K562 (cell line): ENCODE results near the gene NDUFV2. TPM values are rescaled to one million over a fixed set of nuclear protein-coding genes. Genes with fewer than 3 reads are reported as not detected.

Experiments
- ASH1L ChIP-seq: fragments of 450-650 bp; IDR thresholded peaks from 2 replicates; pipeline ENCODE4 v1.6.1; 2018; ENCODE audit warnings: borderline replicate concordance, mild to moderate bottlenecking, low read depth; ENCODE audit not compliant: partially characterized antibody
- CBFA2T2 ChIP-seq: fragments of 450-650 bp; conservative IDR thresholded peaks from 2 replicates; pipeline ENCODE4 v1.6.1; 2017; ENCODE audit warnings: mild to moderate bottlenecking
- CCNT2 ChIP-seq: IDR thresholded peaks from 2 replicates; pipeline ENCODE4 v1.6.1; 2011; ENCODE audit warnings: borderline replicate concordance, low read depth, mild to moderate bottlenecking, moderate library complexity, mixed read lengths, low read length; ENCODE audit not compliant: insufficient read length; ENCODE audit errors: extremely low read depth
- CHD1 ChIP-seq: fragments of 200-600 bp; sonication (generic); IDR thresholded peaks from one replicate; pipeline ENCODE4 v1.6.1; 2012; ENCODE audit warnings: mild to moderate bottlenecking, moderate library complexity, low read length, inconsistent platforms
- FOXK2 ChIP-seq, 2 experiments: fragments of 450-650 bp; IDR thresholded peaks in 1 of 2; conservative IDR thresholded peaks in 1 of 2; 2 replicates each; pipeline ENCODE4 v1.6.1; 2016; ENCODE audit warnings: low read depth in 2 of 2, mild to moderate bottlenecking in 1 of 2
- MIER1 ChIP-seq: fragments of 450-650 bp; IDR thresholded peaks from 2 replicates; pipeline ENCODE4 v1.6.1; 2016; ENCODE audit warnings: antibody characterized with exemption, mild to moderate bottlenecking, low read depth
- POLR2A ChIP-seq: fragments of 450-650 bp; conservative IDR thresholded peaks from 2 replicates; pipeline ENCODE4 v1.6.1; 2016
- SMARCA4 ChIP-seq: fragments of 450-650 bp; IDR thresholded peaks from 2 replicates; pipeline ENCODE4 v1.6.1; 2016
- SMC3 ChIP-seq: conservative IDR thresholded peaks from 2 replicates; pipeline ENCODE4 v1.6.1; 2011; ENCODE audit warnings: low read depth, low read length, improper control_type of control experiment; ENCODE audit not compliant: insufficient read depth
- SP2 ChIP-seq: IDR thresholded peaks from 2 replicates; pipeline ENCODE4 v1.6.1; 2011; ENCODE audit warnings: mild to moderate bottlenecking, low read depth, low read length, moderate library complexity; ENCODE audit not compliant: poor library complexity, severe bottlenecking; ENCODE audit errors: extremely low read depth
- TARDBP ChIP-seq: fragments of 450-650 bp; IDR thresholded peaks from 2 replicates; pipeline ENCODE4 v1.6.1; 2016
- TEAD1 ChIP-seq, 2 experiments: fragments of 450-650 bp in 1 of 2; sonication (generic) in 1 of 2; formaldehyde crosslinking; IDR thresholded peaks; 2 replicates each; pipeline versions ENCODE4 v1.4.0 to v1.8.0; 2020 to 2022; ENCODE audit warnings: mild to moderate bottlenecking in 2 of 2, missing genetic modification reagents in 1 of 2
- ZNF347 ChIP-seq: fragments of 450-650 bp; formaldehyde crosslinking; IDR thresholded peaks from 2 replicates; pipeline ENCODE4 v1.4.0; 2020; ENCODE audit warnings: low read depth, mild to moderate bottlenecking, moderate library complexity
- ZSCAN29 ChIP-seq: fragments of 450-650 bp; IDR thresholded peaks from 2 replicates; pipeline ENCODE4 v1.6.1; 2017
- polyA plus RNA-seq, 8 experiments: library from polyadenylated mRNA; depleted of rRNA in 4 of 8; stranded (reverse) in 5 of 8; unstranded in 3 of 8; fragments of >200 nt; fragmentation: Nextera tagmentation in 2 of 8; fragmentation: Illumina TruSeq in 1 of 8; extraction: Ambion mirVana in 2 of 8; extraction: Trizol in 1 of 8; gene quantifications; 2 replicates each; pipeline versions ENCODE4 v1.2.1 to v1.2.3, GENCODE V29; 2011 to 2014; ENCODE audit warnings: inconsistent platforms in 1 of 8, missing spikeins in 1 of 8
- total RNA-seq, 7 experiments: library from RNA; depleted of rRNA in 6 of 7; stranded (reverse); fragments of >200 nt in 6 of 7; fragmentation: Illumina TruSeq in 2 of 7; extraction: Trizol in 2 of 7; gene quantifications; 2 replicates each; pipeline versions ENCODE4 v1.2.1 to v1.2.3, GENCODE V29; 2011 to 2021; ENCODE audit warnings: low replicate concordance in 1 of 7
- TF ChIP-seq, protein P1 (sequence below), 2 experiments: fragments of 450-650 bp; IDR thresholded peaks; 2 replicates each; pipeline ENCODE4 v1.6.1; 2016
- TF ChIP-seq, protein P2 (sequence below): fragments of 450-650 bp; IDR thresholded peaks from 2 replicates; pipeline ENCODE4 v1.6.1; 2018; ENCODE audit not compliant: partially characterized antibody
- TF ChIP-seq, protein P3 (sequence below): fragments of 450-650 bp; IDR thresholded peaks from 2 replicates; pipeline ENCODE4 v1.6.1; 2018; ENCODE audit warnings: mild to moderate bottlenecking, low read depth; ENCODE audit not compliant: partially characterized antibody
- TF ChIP-seq, protein P4 (sequence below): fragments of 250-450 bp; sonication (Bioruptor Pico); IDR thresholded peaks from 2 replicates; pipeline ENCODE4 v1.4.0; 2020
- TF ChIP-seq, protein P5 (sequence below): fragments of 450-650 bp; IDR thresholded peaks from 2 replicates; pipeline ENCODE4 v1.6.1; 2016; ENCODE audit warnings: low read depth, mild to moderate bottlenecking, moderate library complexity

Gene NDUFV2
- total and polyA plus RNA-seq, 9 of the 15 experiments (the other 6 are each of a cell fraction or from before 2014, with no cell fraction given), result 213 to 550 (median 384) TPM

DNA sequence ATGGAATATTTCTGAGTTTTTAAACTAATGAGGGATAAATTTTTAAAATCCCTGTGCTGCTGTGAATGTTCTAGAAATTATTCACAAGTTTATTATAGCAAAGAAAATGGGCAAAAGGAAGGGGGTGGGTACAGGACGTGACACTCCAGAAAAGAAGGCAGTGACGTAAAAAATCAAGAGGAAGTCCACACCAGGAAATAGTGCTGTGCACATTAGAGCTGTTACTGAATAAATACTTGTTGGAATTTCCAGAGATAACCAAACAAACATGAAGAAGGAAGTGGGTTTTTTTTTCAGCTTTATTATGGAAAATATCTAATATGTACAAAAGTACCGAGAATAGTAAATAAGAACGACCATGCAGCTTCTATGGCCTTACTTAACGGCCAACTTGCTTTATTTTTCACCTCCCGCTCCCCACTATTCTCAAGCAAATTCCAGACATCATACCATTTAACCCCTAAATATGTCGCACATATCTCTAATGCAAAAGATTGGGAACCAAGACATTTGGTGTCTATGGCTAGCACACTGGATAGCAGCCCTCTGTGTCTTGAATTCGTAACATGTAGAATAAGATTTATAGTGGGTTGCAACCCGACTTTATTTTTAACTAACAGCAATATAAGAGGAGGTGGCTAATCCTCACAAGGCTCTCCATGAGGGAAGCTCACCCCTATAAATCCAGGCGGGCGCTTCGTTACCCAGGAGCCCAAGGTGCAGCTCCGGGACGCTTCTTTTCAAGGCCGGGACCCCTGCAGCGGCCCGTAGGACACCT lies 580 bp upstream of the NDUFV2 start (continued):
- TF ChIP-seq, protein P1, sequence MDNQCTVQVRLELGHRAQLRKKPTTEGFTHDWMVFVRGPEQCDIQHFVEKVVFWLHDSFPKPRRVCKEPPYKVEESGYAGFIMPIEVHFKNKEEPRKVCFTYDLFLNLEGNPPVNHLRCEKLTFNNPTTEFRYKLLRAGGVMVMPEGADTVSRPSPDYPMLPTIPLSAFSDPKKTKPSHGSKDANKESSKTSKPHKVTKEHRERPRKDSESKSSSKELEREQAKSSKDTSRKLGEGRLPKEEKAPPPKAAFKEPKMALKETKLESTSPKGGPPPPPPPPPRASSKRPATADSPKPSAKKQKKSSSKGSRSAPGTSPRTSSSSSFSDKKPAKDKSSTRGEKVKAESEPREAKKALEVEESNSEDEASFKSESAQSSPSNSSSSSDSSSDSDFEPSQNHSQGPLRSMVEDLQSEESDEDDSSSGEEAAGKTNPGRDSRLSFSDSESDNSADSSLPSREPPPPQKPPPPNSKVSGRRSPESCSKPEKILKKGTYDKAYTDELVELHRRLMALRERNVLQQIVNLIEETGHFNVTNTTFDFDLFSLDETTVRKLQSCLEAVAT (IDR thresholded peaks at IDR 0.05), result peak; percentile 30 to 62; a peak in 1 of 4 replicates
- TF ChIP-seq ZSCAN29 (peak; percentile 49), POLR2A (peak; percentile 82), CHD1 (peak; percentile 56), ZNF347 (peak; percentile 39; the same call in 1 of the 2 replicates), FOXK2 (conservative IDR thresholded peaks at IDR 0.05 in 1 of 2, IDR thresholded peaks at IDR 0.05 in 1 of 2; ENCODE audit: low read depth in 2 of 2) (peak; percentile 65 to 69), SMARCA4 (peak; percentile 38; the same call in 1 of the 2 replicates), MIER1 (peak; percentile 75; the same call in 1 of the 2 replicates), TEAD1 (CRISPR knock-in tag; IDR thresholded peaks at IDR 0.05) (no peak), TARDBP (peak; percentile 54; the same call in 1 of the 2 replicates), ASH1L (no peak), SP2 (no peak), CBFA2T2 (no peak), SMC3 (no peak), CCNT2 (peak; percentile 42)
- TF ChIP-seq, protein P2, sequence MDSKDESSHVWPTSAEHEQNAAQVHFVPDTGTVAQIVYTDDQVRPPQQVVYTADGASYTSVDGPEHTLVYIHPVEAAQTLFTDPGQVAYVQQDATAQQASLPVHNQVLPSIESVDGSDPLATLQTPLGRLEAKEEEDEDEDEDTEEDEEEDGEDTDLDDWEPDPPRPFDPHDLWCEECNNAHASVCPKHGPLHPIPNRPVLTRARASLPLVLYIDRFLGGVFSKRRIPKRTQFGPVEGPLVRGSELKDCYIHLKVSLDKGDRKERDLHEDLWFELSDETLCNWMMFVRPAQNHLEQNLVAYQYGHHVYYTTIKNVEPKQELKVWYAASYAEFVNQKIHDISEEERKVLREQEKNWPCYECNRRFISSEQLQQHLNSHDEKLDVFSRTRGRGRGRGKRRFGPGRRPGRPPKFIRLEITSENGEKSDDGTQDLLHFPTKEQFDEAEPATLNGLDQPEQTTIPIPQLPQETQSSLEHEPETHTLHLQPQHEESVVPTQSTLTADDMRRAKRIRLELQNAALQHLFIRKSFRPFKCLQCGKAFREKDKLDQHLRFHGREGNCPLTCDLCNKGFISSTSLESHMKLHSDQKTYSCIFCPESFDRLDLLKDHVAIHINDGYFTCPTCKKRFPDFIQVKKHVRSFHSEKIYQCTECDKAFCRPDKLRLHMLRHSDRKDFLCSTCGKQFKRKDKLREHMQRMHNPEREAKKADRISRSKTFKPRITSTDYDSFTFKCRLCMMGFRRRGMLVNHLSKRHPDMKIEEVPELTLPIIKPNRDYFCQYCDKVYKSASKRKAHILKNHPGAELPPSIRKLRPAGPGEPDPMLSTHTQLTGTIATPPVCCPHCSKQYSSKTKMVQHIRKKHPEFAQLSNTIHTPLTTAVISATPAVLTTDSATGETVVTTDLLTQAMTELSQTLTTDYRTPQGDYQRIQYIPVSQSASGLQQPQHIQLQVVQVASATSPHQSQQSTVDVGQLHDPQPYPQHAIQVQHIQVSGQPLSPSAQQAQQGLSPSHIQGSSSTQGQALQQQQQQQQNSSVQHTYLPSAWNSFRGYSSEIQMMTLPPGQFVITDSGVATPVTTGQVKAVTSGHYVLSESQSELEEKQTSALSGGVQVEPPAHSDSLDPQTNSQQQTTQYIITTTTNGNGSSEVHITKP, result peak; percentile 72
- TF ChIP-seq, protein P3, sequence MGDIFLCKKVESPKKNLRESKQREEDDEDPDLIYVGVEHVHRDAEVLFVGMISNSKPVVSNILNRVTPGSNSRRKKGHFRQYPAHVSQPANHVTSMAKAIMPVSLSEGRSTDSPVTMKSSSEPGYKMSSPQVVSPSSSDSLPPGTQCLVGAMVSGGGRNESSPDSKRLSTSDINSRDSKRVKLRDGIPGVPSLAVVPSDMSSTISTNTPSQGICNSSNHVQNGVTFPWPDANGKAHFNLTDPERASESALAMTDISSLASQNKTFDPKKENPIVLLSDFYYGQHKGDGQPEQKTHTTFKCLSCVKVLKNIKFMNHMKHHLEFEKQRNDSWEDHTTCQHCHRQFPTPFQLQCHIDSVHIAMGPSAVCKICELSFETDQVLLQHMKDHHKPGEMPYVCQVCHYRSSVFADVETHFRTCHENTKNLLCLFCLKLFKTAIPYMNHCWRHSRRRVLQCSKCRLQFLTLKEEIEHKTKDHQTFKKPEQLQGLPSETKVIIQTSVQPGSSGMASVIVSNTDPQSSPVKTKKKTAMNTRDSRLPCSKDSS, result no peak
- TF ChIP-seq, protein P4, sequence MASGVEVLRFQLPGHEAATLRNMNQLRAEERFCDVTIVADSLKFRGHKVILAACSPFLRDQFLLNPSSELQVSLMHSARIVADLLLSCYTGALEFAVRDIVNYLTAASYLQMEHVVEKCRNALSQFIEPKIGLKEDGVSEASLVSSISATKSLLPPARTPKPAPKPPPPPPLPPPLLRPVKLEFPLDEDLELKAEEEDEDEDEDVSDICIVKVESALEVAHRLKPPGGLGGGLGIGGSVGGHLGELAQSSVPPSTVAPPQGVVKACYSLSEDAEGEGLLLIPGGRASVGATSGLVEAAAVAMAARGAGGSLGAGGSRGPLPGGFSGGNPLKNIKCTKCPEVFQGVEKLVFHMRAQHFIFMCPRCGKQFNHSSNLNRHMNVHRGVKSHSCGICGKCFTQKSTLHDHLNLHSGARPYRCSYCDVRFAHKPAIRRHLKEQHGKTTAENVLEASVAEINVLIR (CRISPR knock-in tag), result 0 out of 2 replicates have a peak, but pooled peaks have one; percentile 61
- TF ChIP-seq, protein P5, sequence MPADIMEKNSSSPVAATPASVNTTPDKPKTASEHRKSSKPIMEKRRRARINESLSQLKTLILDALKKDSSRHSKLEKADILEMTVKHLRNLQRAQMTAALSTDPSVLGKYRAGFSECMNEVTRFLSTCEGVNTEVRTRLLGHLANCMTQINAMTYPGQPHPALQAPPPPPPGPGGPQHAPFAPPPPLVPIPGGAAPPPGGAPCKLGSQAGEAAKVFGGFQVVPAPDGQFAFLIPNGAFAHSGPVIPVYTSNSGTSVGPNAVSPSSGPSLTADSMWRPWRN, result 0 out of 2 replicates have a peak, but pooled peaks have one; percentile 31
